SU-DHL-6 (cell line): ENCODE measurements around the gene CDC42SE1.

Experiments
- H2AFZ ChIP-seq: fragments of 200-600 bp; sonication (generic); 2 replicates; pipeline ENCODE4 v1.6.1; 2014; ENCODE audit warnings: low read depth, mild to moderate bottlenecking, moderate library complexity, mixed read lengths, antibody characterized with exemption, low read length; ENCODE audit not compliant: severe bottlenecking
- H3F3A ChIP-seq: fragments of 200-600 bp; shearing (Covaris generic); 2 replicates; pipeline ENCODE4 v1.6.0; 2016; ENCODE audit warnings: antibody characterized with exemption, mild to moderate bottlenecking; ENCODE audit not compliant: insufficient read depth
- H3K27ac ChIP-seq: fragments of 200-600 bp; sonication (generic); 2 replicates; pipeline ENCODE4 v1.5.1; 2016; ENCODE audit warnings: low read depth, mild to moderate bottlenecking, low read length, moderate library complexity, mixed read lengths
- H3K27me3 ChIP-seq: fragments of 200-600 bp; sonication (generic), shearing (Covaris generic); 2 replicates; pipeline ENCODE4 v1.6.0; 2014; ENCODE audit warnings: mild to moderate bottlenecking, low read length
- H3K36me3 ChIP-seq: fragments of 200-600 bp; sonication (generic); 2 replicates; pipeline ENCODE4 v1.6.1; 2014; ENCODE audit warnings: mild to moderate bottlenecking, low read length, mixed read lengths
- H3K4me2 ChIP-seq: fragments of 300-600, 200-600 bp; shearing (Covaris generic), sonication (generic); 2 replicates; pipeline ENCODE4 v1.6.0; 2014; ENCODE audit warnings: low read length, low read depth, mild to moderate bottlenecking; ENCODE audit not compliant: poor library complexity, severe bottlenecking
- H3K4me3 ChIP-seq: fragments of 200-600 bp; sonication (generic); 2 replicates; pipeline ENCODE4 v1.5.1; 2014; ENCODE audit warnings: antibody characterized with exemption, low read length, mild to moderate bottlenecking, mixed read lengths; ENCODE audit not compliant: insufficient read depth, poor library complexity, severe bottlenecking
- H3K79me2 ChIP-seq: fragments of 200-600 bp; sonication (generic); 2 replicates; pipeline ENCODE4 v1.6.1; 2014; ENCODE audit warnings: mild to moderate bottlenecking, low read length, moderate library complexity; ENCODE audit not compliant: insufficient read depth
- H3K9ac ChIP-seq: fragments of 200-600 bp; sonication (generic); 2 replicates; pipeline ENCODE4 v1.7.0; 2014; ENCODE audit warnings: mild to moderate bottlenecking, low read length
- H3K9me2 ChIP-seq: fragments of 200-600 bp; sonication (generic); replicated peaks from 2 replicates; pipeline ENCODE4 v1.6.1; 2014; ENCODE audit warnings: low read length; ENCODE audit not compliant: insufficient read depth
- H3K9me3 ChIP-seq: fragments of 200-600 bp; sonication (generic); 2 replicates; pipeline ENCODE4 v1.6.1; 2014; ENCODE audit warnings: low read length, mixed read lengths; ENCODE audit not compliant: insufficient read depth
- H4K20me1 ChIP-seq: fragments of 200-600 bp; sonication (generic); 2 replicates; pipeline ENCODE4 v1.6.1; 2014; ENCODE audit warnings: low read depth, mild to moderate bottlenecking, antibody characterized with exemption, low read length, moderate library complexity, mixed read lengths
- EZH2phosphoT487 ChIP-seq: fragments of 200-600 bp; sonication (generic), shearing (Covaris generic); conservative IDR thresholded peaks from 2 replicates; pipeline ENCODE4 v1.6.1; 2018; ENCODE audit warnings: mild to moderate bottlenecking, antibody characterized with exemption, low read length, moderate library complexity, mixed read lengths
- TF ChIP-seq, protein P1 (sequence below): fragments of 200-600 bp; sonication (generic); IDR thresholded peaks from one replicate; pipeline ENCODE4 v1.5.1; 2017; ENCODE audit warnings: antibody characterized with exemption, mild to moderate bottlenecking, low read length, moderate library complexity; ENCODE audit not compliant: insufficient read depth, poor library complexity, severe bottlenecking

Gene CDC42SE1

DNA sequence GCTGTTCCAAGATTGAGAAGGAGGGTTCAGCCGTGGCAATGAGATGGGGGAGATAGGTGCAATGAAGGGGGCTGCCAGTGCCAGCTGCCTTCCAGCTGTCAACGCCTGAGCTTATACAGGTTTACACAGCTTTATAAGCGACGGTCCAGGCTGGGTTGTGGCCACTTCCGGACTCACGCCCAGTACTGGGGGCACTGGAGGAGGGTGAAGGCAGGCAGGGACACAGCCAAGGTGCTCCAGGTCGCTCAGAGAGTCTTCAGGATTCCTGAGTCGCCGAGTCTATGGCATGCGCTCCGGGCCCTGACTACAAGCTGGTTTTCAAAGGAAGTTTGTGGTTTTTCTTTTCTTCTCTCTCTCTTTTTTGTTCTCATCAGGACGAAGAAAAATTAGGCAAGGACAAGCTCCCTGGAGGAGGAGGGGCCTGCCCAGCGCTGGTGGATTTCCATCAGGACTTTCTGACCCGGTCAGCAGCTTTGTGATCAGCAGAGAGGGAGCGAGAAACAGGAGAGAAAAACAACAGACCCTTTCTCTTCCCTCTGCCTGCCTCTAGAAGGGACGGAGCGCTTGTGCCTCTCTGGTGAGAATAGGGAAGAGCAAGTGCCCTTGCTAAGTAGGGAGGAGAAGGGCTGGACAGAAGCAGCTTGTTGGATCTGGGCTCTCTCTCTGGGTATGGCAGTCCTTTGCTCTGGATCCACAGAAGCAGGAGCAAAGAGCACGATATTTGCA lies 52.9 kb downstream of the CDC42SE1 start, which contains the start of gene MINDY1:
Gene MINDY1, minus strand, starts transcription at position 576 of the 726 bp plus-strand sequence. CDS start 4,285 bp downstream, outside the sequence.
- Histone ChIP-seq H3K27me3 (no peaks in the 10 kb centered on the region), H3F3A (peaks cover 8% of the 10 kb centered on the region; the same call in 1 of the 2 replicates), H3K27ac (peak within 1 kb of the TSS; percentile 51), H3K4me2 (peak within 1 kb of the TSS; percentile 75), H3K9me2 (no peaks in the 10 kb centered on the region), H3K4me3 (peak within 1 kb of the TSS; percentile 48), H4K20me1 (no peaks in the 10 kb centered on the region), H3K9ac (peak within 1 kb of the TSS; percentile 83), H3K9me3 (no peaks in the 10 kb centered on the region), H3K36me3 (no peaks in the 10 kb centered on the region), H3K79me2 (peaks cover 12% of the 10 kb centered on the region; the same call in 1 of the 2 replicates), H2AFZ (peak within 1 kb of the TSS; percentile 85)
- TF ChIP-seq EZH2phosphoT487, result no peak
- TF ChIP-seq, protein P1, sequence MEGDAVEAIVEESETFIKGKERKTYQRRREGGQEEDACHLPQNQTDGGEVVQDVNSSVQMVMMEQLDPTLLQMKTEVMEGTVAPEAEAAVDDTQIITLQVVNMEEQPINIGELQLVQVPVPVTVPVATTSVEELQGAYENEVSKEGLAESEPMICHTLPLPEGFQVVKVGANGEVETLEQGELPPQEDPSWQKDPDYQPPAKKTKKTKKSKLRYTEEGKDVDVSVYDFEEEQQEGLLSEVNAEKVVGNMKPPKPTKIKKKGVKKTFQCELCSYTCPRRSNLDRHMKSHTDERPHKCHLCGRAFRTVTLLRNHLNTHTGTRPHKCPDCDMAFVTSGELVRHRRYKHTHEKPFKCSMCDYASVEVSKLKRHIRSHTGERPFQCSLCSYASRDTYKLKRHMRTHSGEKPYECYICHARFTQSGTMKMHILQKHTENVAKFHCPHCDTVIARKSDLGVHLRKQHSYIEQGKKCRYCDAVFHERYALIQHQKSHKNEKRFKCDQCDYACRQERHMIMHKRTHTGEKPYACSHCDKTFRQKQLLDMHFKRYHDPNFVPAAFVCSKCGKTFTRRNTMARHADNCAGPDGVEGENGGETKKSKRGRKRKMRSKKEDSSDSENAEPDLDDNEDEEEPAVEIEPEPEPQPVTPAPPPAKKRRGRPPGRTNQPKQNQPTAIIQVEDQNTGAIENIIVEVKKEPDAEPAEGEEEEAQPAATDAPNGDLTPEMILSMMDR, result no peak

DNA sequence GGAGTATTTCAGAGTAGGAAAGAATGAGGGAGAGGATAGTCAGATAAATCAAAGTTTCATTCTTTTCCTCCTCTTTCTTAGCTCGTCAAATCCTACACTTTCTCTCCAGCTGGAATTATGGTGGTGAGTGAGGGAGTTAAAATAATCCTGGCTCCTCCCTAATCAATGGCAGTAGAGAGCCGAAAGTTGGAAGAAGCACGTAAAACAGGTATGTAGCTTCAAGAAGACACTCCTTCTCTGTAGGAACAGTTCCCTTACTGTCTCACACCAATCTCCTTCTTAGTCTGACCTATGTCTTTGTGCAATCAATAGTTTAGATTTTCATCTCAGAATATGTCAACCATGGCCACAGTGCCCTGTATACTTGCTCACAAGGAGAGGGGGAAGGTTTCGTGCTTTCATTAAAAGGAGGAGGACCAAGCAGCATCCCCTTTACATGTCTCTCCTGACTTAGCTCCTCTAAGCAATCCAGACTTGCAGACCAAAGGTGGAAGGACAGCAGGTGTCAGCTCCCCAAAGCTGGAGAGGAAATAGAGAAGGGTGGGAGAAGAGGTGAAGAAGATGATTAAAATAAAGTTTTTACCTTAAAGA lies 53.6 kb downstream of the CDC42SE1 start:
- H3K27ac ChIP-seq, result no peak overlapping the region
- no peak for TF ChIP-seq EZH2phosphoT487
- TF ChIP-seq, protein P1, result no peak
- peak overlapping the region; percentile 60 for H3K9ac ChIP-seq

GRCh38 chr1:151003180-151003579 lies 56.2 kb downstream of the CDC42SE1 start:
- Histone ChIP-seq H3K27ac (no peak overlapping the region), H3K9ac (no peak overlapping the region), H3K9me3 (no peaks in the 10 kb centered on the region), H3K4me3 (no peak overlapping the region), H2AFZ (no peak overlapping the region), H3K36me3 (no peaks in the 10 kb centered on the region), H3K4me2 (no peak overlapping the region), H3K9me2 (no peaks in the 10 kb centered on the region), H3K27me3 (no peaks in the 10 kb centered on the region), H4K20me1 (no peaks in the 10 kb centered on the region), H3K79me2 (no peaks in the 10 kb centered on the region), H3F3A (peaks cover 8% of the 10 kb centered on the region; the same call in 1 of the 2 replicates)
- TF ChIP-seq, protein P1, result no peak
- no peak for TF ChIP-seq EZH2phosphoT487

More for the DNA sequence above, 53.6 kb downstream of the CDC42SE1 start:
- no peaks in the 10 kb centered on the region for H4K20me1 ChIP-seq
- peaks cover 12% of the 10 kb centered on the region; the same call in 1 of the 2 replicates for H3K79me2 ChIP-seq
- peak overlapping the region; percentile 48 for H3K4me3 ChIP-seq
- H3K4me2 ChIP-seq, result peak overlapping the region; percentile 60
- peaks cover 8% of the 10 kb centered on the region; the same call in 1 of the 2 replicates for H3F3A ChIP-seq
- no peaks in the 10 kb centered on the region for H3K9me2 ChIP-seq
- peak overlapping the region; percentile 79 for H2AFZ ChIP-seq
- no peaks in the 10 kb centered on the region for H3K36me3 ChIP-seq
- no peaks in the 10 kb centered on the region for H3K9me3 ChIP-seq
- H3K27me3 ChIP-seq, result no peaks in the 10 kb centered on the region
